Neutrophil (primary cell): Measurements from ENCODE around the gene BMX.
A peak's percentile ranks its signal among the peaks of the same experiment; 100 is the strongest.

Experiments used
- H3K27ac ChIP-seq: fragments of 200-600 bp; sonication (generic); 2 replicates; pipeline ENCODE4 v1.5.1; 2016; ENCODE audit warnings: mild to moderate bottlenecking, moderate library complexity
- H3K27me3 ChIP-seq: fragments of 200-600 bp; sonication (generic); 2 replicates; pipeline ENCODE4 v1.6.0; 2016; ENCODE audit warnings: mild to moderate bottlenecking
- H3K36me3 ChIP-seq: fragments of 200-600 bp; sonication (generic); 2 replicates; pipeline ENCODE4 v1.5.1; 2017
- H3K4me1 ChIP-seq, 2 experiments: fragments of 200-600 bp in 1 of 2; sonication (generic) in 1 of 2; 1 replicate in 1 of 2; 2 replicates in 1 of 2; pipeline versions ENCODE4 v1.5.1 to v1.6.1; 2013 to 2016; ENCODE audit warnings: low read depth in 1 of 2, low read length in 1 of 2, mild to moderate bottlenecking in 1 of 2, moderate library complexity in 1 of 2; ENCODE audit not compliant: control insufficient read depth in 1 of 2, insufficient read depth in 1 of 2
- H3K4me3 ChIP-seq, 2 experiments: fragments of 200-600 bp in 1 of 2; sonication (generic) in 1 of 2; 1 replicate in 1 of 2; 2 replicates in 1 of 2; pipeline ENCODE4 v1.5.1; 2013 to 2016; ENCODE audit warnings: low read depth in 1 of 2, low read length in 1 of 2, mild to moderate bottlenecking in 1 of 2, moderate library complexity in 1 of 2
- H3K9me3 ChIP-seq: fragments of 200-600 bp; sonication (generic); 2 replicates; pipeline ENCODE4 v1.5.1; 2016
- CTCF ChIP-seq: fragments of 200-600 bp; sonication (generic); IDR thresholded peaks from 2 replicates; pipeline ENCODE4 v1.5.1; 2016; ENCODE audit warnings: antibody characterized with exemption

The BMX gene

GRCh38 chrX:15496824-15497223 lies 3.8 kb upstream of the BMX start:
- H3K27ac ChIP-seq = no peak overlapping the region
- no peaks in the 10 kb centered on the region for H3K36me3 ChIP-seq
- no peak overlapping the region for H3K4me3 ChIP-seq
- H3K27me3 ChIP-seq = no peaks in the 10 kb centered on the region
- peaks cover 34 to 42% of the 10 kb centered on the region in 2 experiments for H3K4me1 ChIP-seq
- TF ChIP-seq CTCF = no peak
- H3K9me3 ChIP-seq = no peaks in the 10 kb centered on the region

- H3K27ac ChIP-seq = no peak overlapping the region
- TF ChIP-seq CTCF = peak; percentile 38
- H3K4me3 ChIP-seq = no peak overlapping the region
- H3K36me3 ChIP-seq = no peaks in the 10 kb centered on the region
- H3K4me1 ChIP-seq = peaks cover 35 to 50% of the 10 kb centered on the region in 2 experiments
- no peaks in the 10 kb centered on the region for H3K27me3 ChIP-seq
- no peaks in the 10 kb centered on the region for H3K9me3 ChIP-seq
These were observed 2.7 kb upstream of the BMX start for GRCh38 chrX:15497865-15498264.

DNA sequence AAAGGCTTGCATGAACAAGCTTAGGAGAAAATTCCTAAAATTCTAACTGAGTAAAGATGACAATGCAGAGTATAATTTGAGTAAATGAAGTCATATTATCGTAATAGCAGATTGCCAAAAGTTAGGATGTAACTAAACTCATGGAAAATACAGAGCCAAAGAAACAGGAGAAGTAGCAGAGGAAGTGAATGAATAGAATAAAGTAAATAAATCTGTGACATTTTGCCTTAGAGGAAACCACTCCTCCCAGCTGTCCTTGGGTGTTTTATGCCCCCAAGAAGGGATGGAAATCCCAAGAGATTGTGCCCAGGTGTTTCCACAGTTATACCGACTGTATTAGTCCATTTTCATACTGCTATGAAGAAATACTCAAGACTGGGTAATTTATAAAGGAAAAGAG lies 1.9 kb upstream of the BMX start:
- Histone ChIP-seq H3K9me3 (no peaks in the 10 kb centered on the region), H3K27ac (peak overlapping the region; percentile 87), H3K4me3 (no peak overlapping the region), H3K4me1 (peaks cover 37 to 53% of the 10 kb centered on the region in 2 experiments), H3K27me3 (no peaks in the 10 kb centered on the region), H3K36me3 (no peaks in the 10 kb centered on the region)
- TF ChIP-seq CTCF = no peak

DNA sequence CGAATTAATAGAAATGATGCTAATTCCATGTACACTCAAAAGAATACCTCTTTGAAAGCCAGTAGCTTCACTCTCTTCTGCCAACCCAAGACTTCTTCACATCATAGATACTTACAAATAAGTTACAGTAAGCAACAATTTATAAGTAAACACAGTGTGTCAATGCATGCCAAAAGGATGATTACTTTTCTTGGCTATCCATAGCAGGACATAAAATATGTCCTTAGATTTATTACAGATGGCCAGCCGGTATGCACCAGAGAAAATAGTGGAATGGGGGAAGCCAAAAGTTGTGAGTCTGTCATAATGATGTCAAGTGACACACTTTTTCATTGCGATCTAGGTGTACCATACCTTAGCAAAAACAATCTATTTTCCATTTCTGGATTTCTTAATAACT lies 631 bp upstream of the BMX start:
- TF ChIP-seq CTCF = no peak
- H3K9me3 ChIP-seq = no peaks in the 10 kb centered on the region
- peak overlapping the region; percentile 57 to 71 for H3K4me3 ChIP-seq
- H3K36me3 ChIP-seq = no peaks in the 10 kb centered on the region
- peak overlapping the region; percentile 87 for H3K27ac ChIP-seq
- peaks cover 48 to 63% of the 10 kb centered on the region in 2 experiments for H3K4me1 ChIP-seq
- no peaks in the 10 kb centered on the region for H3K27me3 ChIP-seq

DNA sequence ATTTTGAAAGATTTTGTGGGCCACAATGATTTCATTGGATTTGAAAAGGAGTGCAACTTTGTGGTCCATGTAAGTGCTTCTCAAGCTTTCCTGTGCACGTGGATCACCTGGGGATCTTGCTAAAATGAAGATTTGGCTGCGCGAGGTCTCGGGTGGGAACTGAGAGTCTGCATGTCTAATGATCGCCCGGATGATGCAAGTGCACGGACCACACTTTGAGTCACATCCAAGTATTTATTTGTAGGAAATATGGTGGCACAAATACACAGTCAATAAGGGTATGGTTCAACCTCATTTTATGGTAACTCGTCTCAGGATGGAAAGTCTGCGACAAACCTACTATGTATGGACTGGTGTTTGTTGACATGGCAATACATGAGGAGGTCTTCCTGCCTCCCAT lies 899 bp downstream of the BMX start:
- TF ChIP-seq CTCF = no peak
- peak overlapping the region; percentile 57 to 71 for H3K4me3 ChIP-seq
- H3K27me3 ChIP-seq = no peaks in the 10 kb centered on the region
- H3K36me3 ChIP-seq = no peaks in the 10 kb centered on the region
- H3K9me3 ChIP-seq = no peaks in the 10 kb centered on the region
- peaks cover 60 to 78% of the 10 kb centered on the region in 2 experiments for H3K4me1 ChIP-seq
- H3K27ac ChIP-seq = peak overlapping the region; percentile 87

- no peaks in the 10 kb centered on the region for H3K27me3 ChIP-seq
- H3K27ac ChIP-seq = peak overlapping the region; percentile 78
- no peaks in the 10 kb centered on the region for H3K9me3 ChIP-seq
These were observed 4.1 kb downstream of the BMX start for GRCh38 chrX:15504661-15505060.

More at GRCh38 chrX:15504661-15505060, 4.1 kb downstream of the BMX start:
- TF ChIP-seq CTCF = no peak
- H3K4me1 ChIP-seq = peaks cover 52 to 72% of the 10 kb centered on the region in 2 experiments
- H3K4me3 ChIP-seq = no peak overlapping the region
- H3K36me3 ChIP-seq = peaks cover 14% of the 10 kb centered on the region
